Measurements from ENCODE around the gene FYN. TPM values are rescaled to one million over a fixed set of nuclear protein-coding genes. Genes with fewer than 3 reads are reported as not detected.

Gene FYN
- total RNA-seq, 1 experiment from 2014 or later: 18.5 TPM

GRCh38 chr6:111759836-111760785 lies 113.1 kb downstream of the FYN start:
- POLR2A ChIA-PET: no interaction called here
- intact Hi-C loops (cut with micrococcal nuclease): loop anchor here (5.0 kb wide), 1 partner anchor 72 kb away; no protein-coding TSS in a partner anchor
- no peaks in the 10 kb centered on the region for H3K9me2 ChIP-seq (ENCODE audit: insufficient read depth)
- H2AFZ ChIP-seq (ENCODE audit: low read depth, low read length, poor library complexity, severe bottlenecking): no peak overlapping the region
- no peaks in the 10 kb centered on the region for H3K36me3 ChIP-seq (ENCODE audit: control insufficient read depth in 1 of 2, insufficient read depth in 2 of 2, low read length in 2 of 2)
- DNase-seq (ENCODE audit: low read depth, low spot score) (no peak), ATAC-seq (no peak)
- CTCF ChIA-PET: no interaction called here
- H3K4me3 ChIP-seq (replicated peaks in 1 of 2; ENCODE audit: low read depth in 1 of 2, low read length in 2 of 2): no peak overlapping the region
- H3K79me2 ChIP-seq (ENCODE audit: insufficient read depth, low read length): no peaks in the 10 kb centered on the region
- no peaks in the 10 kb centered on the region for H4K20me1 ChIP-seq (ENCODE audit: insufficient read depth)
- RAD21 ChIA-PET (ENCODE audit: low non-redundant PET in 1 of 2, low total read pairs in 2 of 2, uncharacterized antibody in 2 of 2, unreplicated experiment in 2 of 2): no interaction called here
- no peaks in the 10 kb centered on the region for H3K9me3 ChIP-seq (ENCODE audit: control insufficient read depth in 1 of 2, insufficient read depth in 1 of 2, low read depth in 1 of 2, low read length in 2 of 2)
- H3K4me1 ChIP-seq (ENCODE audit: control insufficient read depth in 1 of 2, insufficient read depth in 2 of 2, low read length in 2 of 2): no peaks in the 10 kb centered on the region
- no peak overlapping the region for H3K27ac ChIP-seq (ENCODE audit: low read depth, low read length)
- no peak for TF ChIP-seq CEBPB (IDR thresholded peaks at IDR 0.05; ENCODE audit: low read depth)
- TF ChIP-seq POLR2AphosphoS5 (IDR thresholded peaks at IDR 0.05; ENCODE audit: low read depth, low read length): no peak
- no peak for TF ChIP-seq EZH2phosphoT487 (IDR thresholded peaks at IDR 0.05; ENCODE audit: borderline replicate concordance)
- no peak for TF ChIP-seq YY1 (IDR thresholded peaks at IDR 0.05; ENCODE audit: extremely low read depth, insufficient replicate concordance, low read depth, low read length)
- TF ChIP-seq ELF1 (IDR thresholded peaks at IDR 0.05; ENCODE audit: borderline replicate concordance, low read depth): no peak
- TF ChIP-seq EGR1 (IDR thresholded peaks at IDR 0.05; ENCODE audit: low read depth): no peak
- no peak for TF ChIP-seq RAD21 (IDR thresholded peaks at IDR 0.05; ENCODE audit: low read depth)
- H3K4me2 ChIP-seq (ENCODE audit: low read length): no peak overlapping the region
- H3K27me3 ChIP-seq (ENCODE audit: insufficient read depth, low read length): no peaks in the 10 kb centered on the region
- BruUV-seq (replicated peaks): no TSS peak
- no peak overlapping the region for H3K9ac ChIP-seq (ENCODE audit: low read length)

GRCh38 chr6:111759331-111759835 lies 113.9 kb downstream of the FYN start:
- ChIA-PET POLR2A (no interaction called here), CTCF (no interaction called here), RAD21 (ENCODE audit: low non-redundant PET in 1 of 2, low total read pairs in 2 of 2, uncharacterized antibody in 2 of 2, unreplicated experiment in 2 of 2) (no interaction called here)
- Histone ChIP-seq H3K4me2 (ENCODE audit: low read length) (no peak overlapping the region), H3K27ac (ENCODE audit: low read depth, low read length) (no peak overlapping the region), H3K9ac (ENCODE audit: low read length) (no peak overlapping the region), H4K20me1 (ENCODE audit: insufficient read depth) (no peaks in the 10 kb centered on the region), H3K4me1 (ENCODE audit: control insufficient read depth in 1 of 2, insufficient read depth in 2 of 2, low read length in 2 of 2) (no peaks in the 10 kb centered on the region), H3K9me2 (ENCODE audit: insufficient read depth) (no peaks in the 10 kb centered on the region), H3K79me2 (ENCODE audit: insufficient read depth, low read length) (no peaks in the 10 kb centered on the region), H3K9me3 (ENCODE audit: control insufficient read depth in 1 of 2, insufficient read depth in 1 of 2, low read depth in 1 of 2, low read length in 2 of 2) (no peaks in the 10 kb centered on the region), H3K4me3 (replicated peaks in 1 of 2; ENCODE audit: low read depth in 1 of 2, low read length in 2 of 2) (no peak overlapping the region), H3K36me3 (ENCODE audit: control insufficient read depth in 1 of 2, insufficient read depth in 2 of 2, low read length in 2 of 2) (no peaks in the 10 kb centered on the region), H2AFZ (ENCODE audit: low read depth, low read length, poor library complexity, severe bottlenecking) (no peak overlapping the region), H3K27me3 (ENCODE audit: insufficient read depth, low read length) (no peaks in the 10 kb centered on the region)
- no peak for DNase-seq (ENCODE audit: low read depth, low spot score)
- intact Hi-C loops (cut with micrococcal nuclease): loop anchor here (5.0 kb wide), 1 partner anchor 73 kb away; no protein-coding TSS in a partner anchor
- no TSS peak for BruUV-seq (replicated peaks)
- ATAC-seq: no peak
- TF ChIP-seq EZH2phosphoT487 (IDR thresholded peaks at IDR 0.05; ENCODE audit: borderline replicate concordance) (no peak), SIN3A (IDR thresholded peaks at IDR 0.05; ENCODE audit: low read depth) (no peak), POLR2AphosphoS5 (IDR thresholded peaks at IDR 0.05; ENCODE audit: low read depth, low read length) (no peak), POLR2A (IDR thresholded peaks at IDR 0.05; ENCODE audit: borderline replicate concordance, extremely low read depth, insufficient read depth, insufficient read length) (no peak), CBX3 (IDR thresholded peaks at IDR 0.05; ENCODE audit: low read depth) (no peak), EZH2 (IDR thresholded peaks at IDR 0.05) (no peak), SP1 (IDR thresholded peaks at IDR 0.05; ENCODE audit: low read depth) (no peak), REST (IDR thresholded peaks at IDR 0.05; ENCODE audit: low read depth) (no peak), CTCF (IDR thresholded peaks at IDR 0.05 in 2 of 3, conservative IDR thresholded peaks at IDR 0.05 in 1 of 3; ENCODE audit: borderline replicate concordance in 1 of 3, insufficient read depth in 1 of 3, low read depth in 2 of 3, low read length in 2 of 3) (no peak), ZFX (IDR thresholded peaks at IDR 0.05) (no peak)
